Caki2 (cell line): Measurements from ENCODE around the gene COL5A3. TPM values are rescaled to one million over a fixed set of nuclear protein-coding genes. Genes with fewer than 3 reads are reported as not detected.

ENCODE experiments used
- DNase-seq: peaks from one replicate; pipeline ENCODE4 v3.0.0-alpha.2; 2015; ENCODE audit warnings: low read depth
- in situ Hi-C: cut with HindIII; loops from 2 replicates; pipeline ENCODE4 v1.10.0; 2016; ENCODE audit warnings: low sequenced_read_pairs, low pct_unique_long_range_greater_than_20kb, mixed read lengths
- total RNA-seq: library from RNA; depleted of rRNA; stranded (reverse); fragments of >200 nt; shearing (Covaris generic); gene quantifications from 2 replicates; pipeline ENCODE4 v1.2.3, GENCODE V29; 2014; ENCODE audit warnings: low replicate concordance

The COL5A3 gene
- total RNA-seq, 1 experiment from 2014 or later, result not detected

GRCh38 chr19:9991425-9992191, 18.7 kb downstream of the COL5A3 start:
- DNase-seq, result no peak
- in situ Hi-C loops, result no loop called here

- in situ Hi-C loops, result no loop called here
- DNase-seq, result no peak
Observed at GRCh38 chr19:9989504-9989903, 20.8 kb downstream of the COL5A3 start.

- DNase-seq, result no peak
- in situ Hi-C loops, result no loop called here
Observed at GRCh38 chr19:9986787-9987281, 23.5 kb downstream of the COL5A3 start.

- DNase-seq, result no peak
- in situ Hi-C loops, result no loop called here
Observed at GRCh38 chr19:9981406-9982260, 28.7 kb downstream of the COL5A3 start.

- in situ Hi-C loops, result no loop called here
- DNase-seq, result no peak
Observed at GRCh38 chr19:9972103-9972502, 38.2 kb downstream of the COL5A3 start.

GRCh38 chr19:9971166-9971897, 39.0 kb downstream of the COL5A3 start:
- in situ Hi-C loops, result no loop called here
- no peak for DNase-seq

GRCh38 chr19:9970481-9970880, 39.8 kb downstream of the COL5A3 start:
- in situ Hi-C loops, result no loop called here
- DNase-seq, result no peak

- in situ Hi-C loops, result no loop called here
- no peak for DNase-seq
Observed at GRCh38 chr19:9969688-9969975, 40.7 kb downstream of the COL5A3 start.

GRCh38 chr19:9968820-9969687, 41.2 kb downstream of the COL5A3 start:
- no peak for DNase-seq
- in situ Hi-C loops, result no loop called here

- in situ Hi-C loops, result no loop called here
- no peak for DNase-seq
Observed at GRCh38 chr19:9967326-9967725, 43.0 kb downstream of the COL5A3 start.

GRCh38 chr19:9966448-9966847, 43.9 kb downstream of the COL5A3 start:
- in situ Hi-C loops, result no loop called here
- DNase-seq, result no peak

- DNase-seq, result no peak
- in situ Hi-C loops, result no loop called here
Observed at GRCh38 chr19:9966024-9966423, 44.3 kb downstream of the COL5A3 start.

- DNase-seq, result no peak
- in situ Hi-C loops, result no loop called here
Observed at GRCh38 chr19:9962623-9963290, 47.5 kb downstream of the COL5A3 start.

- DNase-seq, result no peak
- in situ Hi-C loops, result no loop called here
Observed at GRCh38 chr19:9961103-9961502, 49.2 kb downstream of the COL5A3 start.

GRCh38 chr19:9958379-9958821, 51.9 kb downstream of the COL5A3 start:
- in situ Hi-C loops, result no loop called here
- no peak for DNase-seq

GRCh38 chr19:9956956-9957355, 53.3 kb downstream of the COL5A3 start:
- in situ Hi-C loops, result no loop called here

GRCh38 chr19:9953802-9954542, 56.3 kb downstream of the COL5A3 start:
- in situ Hi-C loops, result no loop called here
- no peak for DNase-seq

More at GRCh38 chr19:9956956-9957355, 53.3 kb downstream of the COL5A3 start:
- no peak for DNase-seq
